ENCODE data around the gene KCND3.

Gene KCND3

DNA sequence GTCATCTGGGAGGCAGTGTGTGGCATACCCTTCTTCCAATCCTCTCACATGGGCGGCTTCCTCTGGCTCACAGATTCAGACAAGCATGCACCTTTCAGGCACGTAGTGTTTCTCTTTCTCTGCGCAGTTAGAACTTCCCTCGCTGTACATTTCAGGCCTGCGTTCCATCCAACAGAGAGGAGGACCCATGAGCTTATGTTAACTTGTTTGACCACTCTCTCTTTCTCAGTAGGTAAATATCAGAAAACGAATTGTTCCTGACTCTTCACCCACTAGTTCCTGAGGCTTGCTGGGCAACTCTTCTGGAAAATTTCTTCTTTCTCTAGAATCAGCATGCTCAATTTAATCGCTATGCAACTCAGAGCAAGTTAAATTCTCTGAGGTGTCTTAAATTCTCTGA, 148.3 kb downstream of the KCND3 start:
- ATAC-seq: no peak
- TF ChIP-seq, protein P1, sequence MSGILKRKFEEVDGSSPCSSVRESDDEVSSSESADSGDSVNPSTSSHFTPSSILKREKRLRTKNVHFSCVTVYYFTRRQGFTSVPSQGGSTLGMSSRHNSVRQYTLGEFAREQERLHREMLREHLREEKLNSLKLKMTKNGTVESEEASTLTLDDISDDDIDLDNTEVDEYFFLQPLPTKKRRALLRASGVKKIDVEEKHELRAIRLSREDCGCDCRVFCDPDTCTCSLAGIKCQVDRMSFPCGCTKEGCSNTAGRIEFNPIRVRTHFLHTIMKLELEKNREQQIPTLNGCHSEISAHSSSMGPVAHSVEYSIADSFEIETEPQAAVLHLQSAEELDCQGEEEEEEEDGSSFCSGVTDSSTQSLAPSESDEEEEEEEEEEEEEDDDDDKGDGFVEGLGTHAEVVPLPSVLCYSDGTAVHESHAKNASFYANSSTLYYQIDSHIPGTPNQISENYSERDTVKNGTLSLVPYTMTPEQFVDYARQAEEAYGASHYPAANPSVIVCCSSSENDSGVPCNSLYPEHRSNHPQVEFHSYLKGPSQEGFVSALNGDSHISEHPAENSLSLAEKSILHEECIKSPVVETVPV (CRISPR knock-in tag; IDR thresholded peaks at IDR 0.05): no peak
- TF ChIP-seq TCF4 (CRISPR knock-in tag; IDR thresholded peaks at IDR 0.05; ENCODE audit: borderline replicate concordance): no peak

DNA sequence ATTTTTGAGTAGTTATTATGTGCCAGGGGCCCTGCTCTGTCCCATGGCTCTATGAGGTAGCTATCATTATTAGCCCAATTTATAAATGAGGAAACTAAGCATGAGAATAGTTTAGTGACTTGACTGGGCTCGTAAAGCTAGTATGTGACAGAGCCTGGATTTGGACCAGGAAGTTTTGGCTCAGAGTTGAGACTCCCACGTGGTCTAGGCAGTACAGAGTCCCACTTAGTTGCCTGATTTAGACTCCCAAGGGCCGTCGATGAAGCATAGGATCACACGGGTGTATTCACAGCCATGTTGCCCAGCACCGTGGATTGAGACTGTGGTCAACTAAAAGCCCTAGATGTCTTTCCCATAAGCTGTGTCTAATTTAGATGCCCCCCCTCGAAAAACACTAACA, 152.1 kb downstream of the KCND3 start:
- TF ChIP-seq TCF4 (CRISPR knock-in tag; IDR thresholded peaks at IDR 0.05; ENCODE audit: borderline replicate concordance) (no peak), GLIS3 (CRISPR knock-in tag; IDR thresholded peaks at IDR 0.05) (no peak), ZFP30 (CRISPR knock-in tag; IDR thresholded peaks at IDR 0.05) (no peak), TOX (CRISPR knock-in tag; IDR thresholded peaks at IDR 0.05; ENCODE audit: borderline replicate concordance) (no peak), RARB (CRISPR knock-in tag; IDR thresholded peaks at IDR 0.05) (no peak), CSDC2 (CRISPR knock-in tag; IDR thresholded peaks at IDR 0.05) (no peak), PPARA (CRISPR knock-in tag; IDR thresholded peaks at IDR 0.05; ENCODE audit: borderline replicate concordance) (no peak)
- TF ChIP-seq, protein P2, sequence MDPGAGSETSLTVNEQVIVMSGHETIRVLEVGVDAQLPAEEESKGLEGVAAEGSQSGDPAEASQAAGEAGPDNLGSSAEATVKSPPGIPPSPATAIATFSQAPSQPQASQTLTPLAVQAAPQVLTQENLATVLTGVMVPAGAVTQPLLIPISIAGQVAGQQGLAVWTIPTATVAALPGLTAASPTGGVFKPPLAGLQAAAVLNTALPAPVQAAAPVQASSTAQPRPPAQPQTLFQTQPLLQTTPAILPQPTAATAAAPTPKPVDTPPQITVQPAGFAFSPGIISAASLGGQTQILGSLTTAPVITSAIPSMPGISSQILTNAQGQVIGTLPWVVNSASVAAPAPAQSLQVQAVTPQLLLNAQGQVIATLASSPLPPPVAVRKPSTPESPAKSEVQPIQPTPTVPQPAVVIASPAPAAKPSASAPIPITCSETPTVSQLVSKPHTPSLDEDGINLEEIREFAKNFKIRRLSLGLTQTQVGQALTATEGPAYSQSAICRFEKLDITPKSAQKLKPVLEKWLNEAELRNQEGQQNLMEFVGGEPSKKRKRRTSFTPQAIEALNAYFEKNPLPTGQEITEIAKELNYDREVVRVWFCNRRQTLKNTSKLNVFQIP (CRISPR knock-in tag; IDR thresholded peaks at IDR 0.05; ENCODE audit: borderline replicate concordance, low read depth): no peak
- TF ChIP-seq, protein P1 (CRISPR knock-in tag; IDR thresholded peaks at IDR 0.05): no peak

DNA sequence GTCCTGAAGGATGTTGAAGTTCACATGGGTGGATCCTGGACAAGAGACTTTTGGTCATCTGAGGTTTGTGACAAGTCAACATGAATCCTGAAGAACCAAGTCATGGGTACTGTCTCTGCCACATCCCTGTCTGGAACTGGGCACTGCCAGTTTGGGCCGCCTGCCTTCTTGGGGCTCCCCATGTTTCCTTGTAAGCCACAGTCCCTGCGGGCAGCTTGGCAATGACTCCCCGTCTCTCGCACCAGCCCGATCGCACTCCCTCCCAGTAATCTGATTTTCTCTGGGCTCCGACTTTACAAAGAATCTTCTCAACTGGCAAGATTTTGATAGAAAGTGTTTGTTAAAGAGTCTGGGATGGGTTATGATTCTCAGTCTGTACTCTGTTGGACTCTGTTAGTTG, 153.4 kb downstream of the KCND3 start:
- TF ChIP-seq, protein P2 (CRISPR knock-in tag; IDR thresholded peaks at IDR 0.05; ENCODE audit: borderline replicate concordance, low read depth): no peak
- no peak for ATAC-seq

More for the DNA sequence above, 152.1 kb downstream of the KCND3 start:
- no peak for ATAC-seq

DNA sequence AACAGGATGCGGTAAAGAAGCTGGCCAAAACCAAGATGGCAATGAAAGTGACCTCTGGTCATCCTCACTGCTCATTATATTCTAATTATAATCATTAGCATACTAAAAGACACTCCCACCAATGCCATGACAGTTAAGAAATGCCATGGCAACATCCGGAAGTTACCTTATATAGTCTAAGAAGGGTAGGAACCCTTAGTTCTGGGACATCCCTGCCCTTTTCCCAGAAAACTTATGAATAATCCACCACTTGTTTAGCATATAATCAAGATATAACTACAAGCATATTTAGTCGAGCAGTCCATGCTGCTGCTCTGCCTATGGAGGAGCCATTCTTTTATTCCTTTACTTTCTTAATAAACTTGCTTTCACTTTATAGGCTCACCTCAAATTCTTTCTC, 154.0 kb downstream of the KCND3 start:
- TF ChIP-seq OSR1 (CRISPR knock-in tag; IDR thresholded peaks at IDR 0.05) (no peak), ISL1 (CRISPR knock-in tag; IDR thresholded peaks at IDR 0.05) (no peak), ESRRG (CRISPR knock-in tag; IDR thresholded peaks at IDR 0.05) (no peak), RARB (CRISPR knock-in tag; IDR thresholded peaks at IDR 0.05) (no peak), ZNF70 (CRISPR knock-in tag; IDR thresholded peaks at IDR 0.05) (no peak), ZFP30 (CRISPR knock-in tag; IDR thresholded peaks at IDR 0.05) (no peak), ZFP3 (CRISPR knock-in tag; IDR thresholded peaks at IDR 0.05) (no peak), ZNF565 (CRISPR knock-in tag; conservative IDR thresholded peaks at IDR 0.05; ENCODE audit: low read depth) (no peak), BACH2 (CRISPR knock-in tag; IDR thresholded peaks at IDR 0.05; ENCODE audit: borderline replicate concordance) (no peak), GLIS3 (CRISPR knock-in tag; IDR thresholded peaks at IDR 0.05) (no peak), PPARA (CRISPR knock-in tag; IDR thresholded peaks at IDR 0.05; ENCODE audit: borderline replicate concordance) (no peak), ZC3H10 (CRISPR knock-in tag; IDR thresholded peaks at IDR 0.05) (no peak)
- TF ChIP-seq, protein P3, sequence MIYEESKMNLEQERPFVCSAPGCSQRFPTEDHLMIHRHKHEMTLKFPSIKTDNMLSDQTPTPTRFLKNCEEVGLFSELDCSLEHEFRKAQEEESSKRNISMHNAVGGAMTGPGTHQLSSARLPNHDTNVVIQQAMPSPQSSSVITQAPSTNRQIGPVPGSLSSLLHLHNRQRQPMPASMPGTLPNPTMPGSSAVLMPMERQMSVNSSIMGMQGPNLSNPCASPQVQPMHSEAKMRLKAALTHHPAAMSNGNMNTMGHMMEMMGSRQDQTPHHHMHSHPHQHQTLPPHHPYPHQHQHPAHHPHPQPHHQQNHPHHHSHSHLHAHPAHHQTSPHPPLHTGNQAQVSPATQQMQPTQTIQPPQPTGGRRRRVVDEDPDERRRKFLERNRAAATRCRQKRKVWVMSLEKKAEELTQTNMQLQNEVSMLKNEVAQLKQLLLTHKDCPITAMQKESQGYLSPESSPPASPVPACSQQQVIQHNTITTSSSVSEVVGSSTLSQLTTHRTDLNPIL (CRISPR knock-in tag; IDR thresholded peaks at IDR 0.05; ENCODE audit: low read depth): no peak
- TF ChIP-seq, protein P4, sequence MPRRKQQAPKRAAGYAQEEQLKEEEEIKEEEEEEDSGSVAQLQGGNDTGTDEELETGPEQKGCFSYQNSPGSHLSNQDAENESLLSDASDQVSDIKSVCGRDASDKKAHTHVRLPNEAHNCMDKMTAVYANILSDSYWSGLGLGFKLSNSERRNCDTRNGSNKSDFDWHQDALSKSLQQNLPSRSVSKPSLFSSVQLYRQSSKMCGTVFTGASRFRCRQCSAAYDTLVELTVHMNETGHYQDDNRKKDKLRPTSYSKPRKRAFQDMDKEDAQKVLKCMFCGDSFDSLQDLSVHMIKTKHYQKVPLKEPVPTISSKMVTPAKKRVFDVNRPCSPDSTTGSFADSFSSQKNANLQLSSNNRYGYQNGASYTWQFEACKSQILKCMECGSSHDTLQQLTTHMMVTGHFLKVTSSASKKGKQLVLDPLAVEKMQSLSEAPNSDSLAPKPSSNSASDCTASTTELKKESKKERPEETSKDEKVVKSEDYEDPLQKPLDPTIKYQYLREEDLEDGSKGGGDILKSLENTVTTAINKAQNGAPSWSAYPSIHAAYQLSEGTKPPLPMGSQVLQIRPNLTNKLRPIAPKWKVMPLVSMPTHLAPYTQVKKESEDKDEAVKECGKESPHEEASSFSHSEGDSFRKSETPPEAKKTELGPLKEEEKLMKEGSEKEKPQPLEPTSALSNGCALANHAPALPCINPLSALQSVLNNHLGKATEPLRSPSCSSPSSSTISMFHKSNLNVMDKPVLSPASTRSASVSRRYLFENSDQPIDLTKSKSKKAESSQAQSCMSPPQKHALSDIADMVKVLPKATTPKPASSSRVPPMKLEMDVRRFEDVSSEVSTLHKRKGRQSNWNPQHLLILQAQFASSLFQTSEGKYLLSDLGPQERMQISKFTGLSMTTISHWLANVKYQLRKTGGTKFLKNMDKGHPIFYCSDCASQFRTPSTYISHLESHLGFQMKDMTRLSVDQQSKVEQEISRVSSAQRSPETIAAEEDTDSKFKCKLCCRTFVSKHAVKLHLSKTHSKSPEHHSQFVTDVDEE (CRISPR knock-in tag; IDR thresholded peaks at IDR 0.05): no peak
- TF ChIP-seq, protein P2 (CRISPR knock-in tag; IDR thresholded peaks at IDR 0.05; ENCODE audit: borderline replicate concordance, low read depth): no peak
- ATAC-seq: no peak

Measured in SK-N-SH treated with all-trans-retinoic acid at 6 μM for 48 hours (cell line).